Tibial nerve (tissue), 4 donors: Measurements from ENCODE around the gene TENM4.

Experiments
- EP300 ChIP-seq, 2 donors: sonication (generic); formaldehyde crosslinking; IDR thresholded peaks; one replicate each; pipeline ENCODE4 v1.6.1; 2017; ENCODE audit warnings: antibody characterized with exemption in 2 of 2, mild to moderate bottlenecking in 1 of 2
- POLR2A ChIP-seq, 2 donors: fragments of 450-650 bp; IDR thresholded peaks; one replicate each; pipeline ENCODE4 v1.6.1; 2017; ENCODE audit warnings: antibody characterized with exemption in 2 of 2, mild to moderate bottlenecking in 2 of 2, moderate library complexity in 2 of 2
- TF ChIP-seq, protein P1 (sequence below), 5 experiments: fragments of 200-600 bp in 3 of 5; fragments of 450-650 bp in 2 of 5; sonication (generic) in 3 of 5; IDR thresholded peaks; one replicate each; pipeline ENCODE4 v1.5.1; 2016 to 2019; ENCODE audit warnings: antibody characterized with exemption in 5 of 5, mild to moderate bottlenecking in 3 of 5, moderate library complexity in 2 of 5

DNA sequence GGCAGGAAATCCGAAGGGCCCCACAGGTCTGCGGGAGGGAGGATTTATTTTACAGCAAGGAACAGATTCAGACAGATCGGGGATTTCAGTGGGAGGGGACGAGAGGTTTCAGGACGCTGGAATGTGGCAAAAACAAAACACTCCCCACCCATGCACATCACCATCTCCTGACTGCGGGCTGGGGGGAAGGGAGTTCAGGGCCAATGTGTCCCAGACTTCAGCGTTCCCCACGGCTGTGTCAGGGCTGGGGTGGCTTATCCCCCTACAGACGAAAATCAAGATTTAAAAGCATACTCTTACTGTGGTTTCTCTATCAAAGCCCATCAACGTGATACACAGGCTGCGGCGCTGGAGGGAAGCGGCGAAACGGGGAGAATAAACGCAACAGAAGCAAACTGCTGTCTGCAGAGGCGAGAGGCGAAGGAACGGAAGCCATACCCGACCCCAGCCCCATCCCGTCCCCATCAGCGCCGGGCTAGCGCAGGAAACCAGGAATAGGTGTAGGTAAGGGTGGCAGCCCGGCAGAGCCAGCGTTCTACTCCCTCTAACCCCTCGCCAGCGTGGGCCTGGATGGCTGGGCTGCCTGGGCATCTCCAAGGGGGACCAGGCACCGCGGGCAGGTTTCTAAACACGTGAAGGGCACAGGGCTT, 2.7 kb downstream of the TENM4 start:
- TF ChIP-seq POLR2A (IDR thresholded peaks at IDR 0.05) (no peak), EP300 (IDR thresholded peaks at IDR 0.05) (no peak)
- TF ChIP-seq, protein P1, sequence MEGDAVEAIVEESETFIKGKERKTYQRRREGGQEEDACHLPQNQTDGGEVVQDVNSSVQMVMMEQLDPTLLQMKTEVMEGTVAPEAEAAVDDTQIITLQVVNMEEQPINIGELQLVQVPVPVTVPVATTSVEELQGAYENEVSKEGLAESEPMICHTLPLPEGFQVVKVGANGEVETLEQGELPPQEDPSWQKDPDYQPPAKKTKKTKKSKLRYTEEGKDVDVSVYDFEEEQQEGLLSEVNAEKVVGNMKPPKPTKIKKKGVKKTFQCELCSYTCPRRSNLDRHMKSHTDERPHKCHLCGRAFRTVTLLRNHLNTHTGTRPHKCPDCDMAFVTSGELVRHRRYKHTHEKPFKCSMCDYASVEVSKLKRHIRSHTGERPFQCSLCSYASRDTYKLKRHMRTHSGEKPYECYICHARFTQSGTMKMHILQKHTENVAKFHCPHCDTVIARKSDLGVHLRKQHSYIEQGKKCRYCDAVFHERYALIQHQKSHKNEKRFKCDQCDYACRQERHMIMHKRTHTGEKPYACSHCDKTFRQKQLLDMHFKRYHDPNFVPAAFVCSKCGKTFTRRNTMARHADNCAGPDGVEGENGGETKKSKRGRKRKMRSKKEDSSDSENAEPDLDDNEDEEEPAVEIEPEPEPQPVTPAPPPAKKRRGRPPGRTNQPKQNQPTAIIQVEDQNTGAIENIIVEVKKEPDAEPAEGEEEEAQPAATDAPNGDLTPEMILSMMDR (IDR thresholded peaks at IDR 0.05): no peak
